Osteoblast (primary cell): ENCODE data around the gene SLC6A18. TPM values are rescaled to one million over a fixed set of nuclear protein-coding genes. Genes with fewer than 3 reads are reported as not detected.

ENCODE experiments used
- DNase-seq: peaks from one replicate; pipeline ENCODE4 v3.0.0; 2011; ENCODE audit warnings: low spot score, mixed read lengths; ENCODE audit not compliant: insufficient read length; ENCODE audit errors: missing footprints
- H2AFZ ChIP-seq: 2 replicates; pipeline ENCODE4 v1.6.0; 2011; ENCODE audit warnings: mild to moderate bottlenecking, low read length
- H3K27ac ChIP-seq: 2 replicates; pipeline ENCODE4 v1.5.1; 2011; ENCODE audit warnings: mild to moderate bottlenecking, low read depth, low read length, moderate library complexity
- H3K27me3 ChIP-seq: 2 replicates; pipeline ENCODE4 v1.6.0; 2012; ENCODE audit warnings: mild to moderate bottlenecking, control low read depth, inconsistent platforms, low read length, moderate library complexity; ENCODE audit not compliant: insufficient read depth
- H3K36me3 ChIP-seq: 2 replicates; pipeline ENCODE4 v1.5.1; 2011; ENCODE audit warnings: mild to moderate bottlenecking, low read length, control low read depth, moderate library complexity; ENCODE audit not compliant: insufficient read depth
- H3K4me1 ChIP-seq: 2 replicates; pipeline ENCODE4 v1.5.1; 2011; ENCODE audit warnings: mild to moderate bottlenecking, low read length, control low read depth, moderate library complexity; ENCODE audit not compliant: insufficient read depth
- H3K4me2 ChIP-seq: 2 replicates; pipeline ENCODE4 v1.6.0; 2011; ENCODE audit warnings: mild to moderate bottlenecking, low read length; ENCODE audit not compliant: insufficient read depth
- H3K4me3 ChIP-seq: fragments of 200-600 bp; sonication (generic); 3 replicates; pipeline ENCODE4 v1.5.1; 2012; ENCODE audit warnings: mild to moderate bottlenecking, low read length, inconsistent platforms; ENCODE audit not compliant: insufficient read depth
- H3K79me2 ChIP-seq: 2 replicates; pipeline ENCODE4 v1.6.0; 2012; ENCODE audit warnings: mild to moderate bottlenecking, low read length, control low read depth, inconsistent platforms; ENCODE audit not compliant: insufficient read depth
- H3K9me3 ChIP-seq: 2 replicates; pipeline ENCODE4 v1.5.1; 2011; ENCODE audit warnings: low read depth, low read length, control low read depth
- H4K20me1 ChIP-seq: 2 replicates; pipeline ENCODE4 v1.6.0; 2012; ENCODE audit warnings: mild to moderate bottlenecking, low read length, control low read depth; ENCODE audit not compliant: insufficient read depth
- CTCF ChIP-seq: IDR thresholded peaks from 2 replicates; pipeline ENCODE4 v1.5.1; 2011; ENCODE audit warnings: mild to moderate bottlenecking, low read depth, low read length, moderate library complexity; ENCODE audit errors: extremely low read depth
- total RNA-seq: library from RNA; depleted of rRNA; stranded (reverse); fragments of >200 nt; gene quantifications from 2 replicates; pipeline ENCODE4 v1.2.3, GENCODE V29; 2012

Gene SLC6A18
- total RNA-seq, 1 donor: not detected

GRCh38 chr5:1202026-1202797, 23.0 kb upstream of the SLC6A18 start:
- DNase-seq: no peak
- no peak overlapping the region for H3K4me2 ChIP-seq
- TF ChIP-seq CTCF: no peak
- peaks cover 16% of the 10 kb centered on the region for H3K27me3 ChIP-seq
- H3K36me3 ChIP-seq: no peaks in the 10 kb centered on the region
- H3K4me3 ChIP-seq: no peak overlapping the region
- H3K9me3 ChIP-seq: no peaks in the 10 kb centered on the region
- H3K27ac ChIP-seq: no peak overlapping the region
- no peaks in the 10 kb centered on the region for H4K20me1 ChIP-seq
- H2AFZ ChIP-seq: no peak overlapping the region
- H3K79me2 ChIP-seq: no peaks in the 10 kb centered on the region
- H3K4me1 ChIP-seq: no peaks in the 10 kb centered on the region

DNA sequence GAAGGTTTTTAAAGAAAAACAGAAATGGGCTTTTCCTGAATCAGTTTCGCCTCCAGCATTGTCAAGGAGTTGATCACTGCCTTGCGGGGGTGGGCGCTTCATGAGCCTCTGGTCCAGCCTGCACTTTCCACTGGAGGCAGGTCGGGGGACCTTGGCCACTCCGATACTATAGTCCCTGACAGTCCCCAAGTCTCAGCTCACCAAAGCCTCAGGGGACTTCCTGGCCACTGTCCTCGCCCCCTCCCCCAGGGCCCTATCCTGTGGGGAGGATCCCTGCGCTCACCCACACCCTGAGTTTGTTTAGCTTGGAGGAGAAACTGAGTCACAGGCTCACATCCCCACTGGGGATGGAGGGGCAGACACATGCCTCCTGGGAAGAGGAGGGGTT, 22.4 kb upstream of the SLC6A18 start:
- no peak for TF ChIP-seq CTCF
- no peaks in the 10 kb centered on the region for H3K36me3 ChIP-seq
- no peak overlapping the region for H2AFZ ChIP-seq
- no peaks in the 10 kb centered on the region for H4K20me1 ChIP-seq
- H3K79me2 ChIP-seq: no peaks in the 10 kb centered on the region
- no peak overlapping the region for H3K4me3 ChIP-seq
- H3K9me3 ChIP-seq: no peaks in the 10 kb centered on the region
- no peak overlapping the region for H3K27ac ChIP-seq
- H3K27me3 ChIP-seq: peaks cover 16% of the 10 kb centered on the region
- DNase-seq: no peak
- no peaks in the 10 kb centered on the region for H3K4me1 ChIP-seq
- no peak overlapping the region for H3K4me2 ChIP-seq

- Histone ChIP-seq H3K79me2 (no peaks in the 10 kb centered on the region), H2AFZ (no peak overlapping the region), H3K4me2 (no peak overlapping the region), H3K4me3 (no peak overlapping the region), H4K20me1 (no peaks in the 10 kb centered on the region), H3K27ac (no peak overlapping the region), H3K27me3 (peaks cover 12% of the 10 kb centered on the region), H3K36me3 (no peaks in the 10 kb centered on the region), H3K9me3 (no peaks in the 10 kb centered on the region), H3K4me1 (no peaks in the 10 kb centered on the region)
- no peak for DNase-seq
- no peak for TF ChIP-seq CTCF
Observed at GRCh38 chr5:1203311-1203967, 21.7 kb upstream of the SLC6A18 start.

- Histone ChIP-seq H3K27me3 (peaks cover 6% of the 10 kb centered on the region), H2AFZ (no peak overlapping the region), H3K9me3 (no peaks in the 10 kb centered on the region), H3K36me3 (no peaks in the 10 kb centered on the region), H3K27ac (no peak overlapping the region), H3K4me3 (no peak overlapping the region), H4K20me1 (no peaks in the 10 kb centered on the region), H3K4me2 (no peak overlapping the region), H3K79me2 (no peaks in the 10 kb centered on the region), H3K4me1 (no peaks in the 10 kb centered on the region)
- DNase-seq: no peak
- TF ChIP-seq CTCF: no peak
Observed at GRCh38 chr5:1203968-1204692, 21.1 kb upstream of the SLC6A18 start.
